NT2/D1 (cell line): ENCODE results near the gene MAN2A2.

Experiments
- DNase-seq: peaks from one replicate; pipeline ENCODE4 v3.0.0-alpha.2; 2011; ENCODE audit warnings: low read depth, low spot score
- H3K27me3 ChIP-seq: 2 replicates; pipeline ENCODE4 v1.6.0; 2011; ENCODE audit warnings: mild to moderate bottlenecking; ENCODE audit not compliant: insufficient read length, insufficient read depth
- H3K36me3 ChIP-seq: 2 replicates; pipeline ENCODE4 v1.6.1; 2011; ENCODE audit warnings: mild to moderate bottlenecking, low read length, mixed read lengths; ENCODE audit not compliant: insufficient read depth, insufficient read length
- H3K4me1 ChIP-seq: 2 replicates; pipeline ENCODE4 v1.5.1; 2011; ENCODE audit not compliant: insufficient read depth, insufficient read length
- H3K4me3 ChIP-seq: 2 replicates; pipeline ENCODE4 v1.5.1; 2011; ENCODE audit warnings: low read depth; ENCODE audit not compliant: insufficient read length
- H3K9ac ChIP-seq: 2 replicates; pipeline ENCODE4 v1.6.0; 2011; ENCODE audit warnings: low read depth; ENCODE audit not compliant: insufficient read length
- H3K9me3 ChIP-seq: 2 replicates; pipeline ENCODE4 v1.5.1; 2011; ENCODE audit warnings: mild to moderate bottlenecking, low read length; ENCODE audit not compliant: insufficient read depth
- SUZ12 ChIP-seq: IDR thresholded peaks from 2 replicates; pipeline ENCODE4 v1.6.1; 2011; ENCODE audit not compliant: insufficient read length, insufficient read depth; ENCODE audit errors: extremely low read depth
- YY1 ChIP-seq: IDR thresholded peaks from 2 replicates; pipeline ENCODE4 v1.6.1; 2011; ENCODE audit not compliant: insufficient read length, insufficient read depth
- ZNF274 ChIP-seq: IDR thresholded peaks from 2 replicates; pipeline ENCODE4 v1.6.1; 2011; ENCODE audit warnings: mild to moderate bottlenecking, low read depth, low read length

The MAN2A2 gene

GRCh38 chr15:90909976-90910375, 6.9 kb downstream of the MAN2A2 start:
- TF ChIP-seq ZNF274 (no peak), SUZ12 (no peak)
- Histone ChIP-seq H3K4me3 (no peak overlapping the region), H3K9me3 (no peaks in the 10 kb centered on the region), H3K4me1 (no peaks in the 10 kb centered on the region), H3K36me3 (peaks cover 61% of the 10 kb centered on the region), H3K9ac (no peak overlapping the region), H3K27me3 (no peaks in the 10 kb centered on the region)
- no peak for DNase-seq

GRCh38 chr15:90910441-90911301, 7.6 kb downstream of the MAN2A2 start:
- Histone ChIP-seq H3K4me1 (peaks cover 3% of the 10 kb centered on the region), H3K36me3 (peaks cover 57% of the 10 kb centered on the region), H3K9ac (no peak overlapping the region)

GRCh38 chr15:90911302-90911623, 8.2 kb downstream of the MAN2A2 start:
- DNase-seq: no peak
- Histone ChIP-seq H3K36me3 (peaks cover 51% of the 10 kb centered on the region), H3K27me3 (no peaks in the 10 kb centered on the region), H3K9me3 (no peaks in the 10 kb centered on the region), H3K4me3 (no peak overlapping the region), H3K9ac (no peak overlapping the region), H3K4me1 (peaks cover 9% of the 10 kb centered on the region)
- no peak for TF ChIP-seq SUZ12
- TF ChIP-seq ZNF274: no peak
- TF ChIP-seq YY1: no peak

More at GRCh38 chr15:90910441-90911301, 7.6 kb downstream of the MAN2A2 start:
- DNase-seq: no peak
- H3K4me3 ChIP-seq: no peak overlapping the region
- H3K27me3 ChIP-seq: no peaks in the 10 kb centered on the region
- TF ChIP-seq YY1 (no peak), ZNF274 (no peak), SUZ12 (no peak)
- no peaks in the 10 kb centered on the region for H3K9me3 ChIP-seq

GRCh38 chr15:90911906-90912769, 9.0 kb downstream of the MAN2A2 start:
- no peak for DNase-seq
- Histone ChIP-seq H3K4me1 (peaks cover 10% of the 10 kb centered on the region), H3K4me3 (no peak overlapping the region), H3K9me3 (no peaks in the 10 kb centered on the region), H3K27me3 (no peaks in the 10 kb centered on the region), H3K36me3 (peaks cover 49% of the 10 kb centered on the region), H3K9ac (no peak overlapping the region)
- no peak for TF ChIP-seq ZNF274
- no peak for TF ChIP-seq SUZ12
- TF ChIP-seq YY1: no peak

GRCh38 chr15:90912770-90913075, 9.6 kb downstream of the MAN2A2 start:
- Histone ChIP-seq H3K36me3 (peaks cover 47% of the 10 kb centered on the region), H3K27me3 (no peaks in the 10 kb centered on the region), H3K9me3 (no peaks in the 10 kb centered on the region), H3K4me3 (no peak overlapping the region), H3K9ac (no peak overlapping the region), H3K4me1 (peaks cover 10% of the 10 kb centered on the region)
- DNase-seq: no peak
- TF ChIP-seq SUZ12: no peak
- TF ChIP-seq YY1: no peak
- no peak for TF ChIP-seq ZNF274

GRCh38 chr15:90913398-90913944, 10.4 kb downstream of the MAN2A2 start:
- no peak for DNase-seq
- Histone ChIP-seq H3K36me3 (peaks cover 53% of the 10 kb centered on the region), H3K4me1 (peaks cover 10% of the 10 kb centered on the region), H3K4me3 (no peak overlapping the region), H3K27me3 (no peaks in the 10 kb centered on the region), H3K9ac (no peak overlapping the region), H3K9me3 (no peaks in the 10 kb centered on the region)
- TF ChIP-seq ZNF274 (no peak), SUZ12 (no peak), YY1 (no peak)

DNA sequence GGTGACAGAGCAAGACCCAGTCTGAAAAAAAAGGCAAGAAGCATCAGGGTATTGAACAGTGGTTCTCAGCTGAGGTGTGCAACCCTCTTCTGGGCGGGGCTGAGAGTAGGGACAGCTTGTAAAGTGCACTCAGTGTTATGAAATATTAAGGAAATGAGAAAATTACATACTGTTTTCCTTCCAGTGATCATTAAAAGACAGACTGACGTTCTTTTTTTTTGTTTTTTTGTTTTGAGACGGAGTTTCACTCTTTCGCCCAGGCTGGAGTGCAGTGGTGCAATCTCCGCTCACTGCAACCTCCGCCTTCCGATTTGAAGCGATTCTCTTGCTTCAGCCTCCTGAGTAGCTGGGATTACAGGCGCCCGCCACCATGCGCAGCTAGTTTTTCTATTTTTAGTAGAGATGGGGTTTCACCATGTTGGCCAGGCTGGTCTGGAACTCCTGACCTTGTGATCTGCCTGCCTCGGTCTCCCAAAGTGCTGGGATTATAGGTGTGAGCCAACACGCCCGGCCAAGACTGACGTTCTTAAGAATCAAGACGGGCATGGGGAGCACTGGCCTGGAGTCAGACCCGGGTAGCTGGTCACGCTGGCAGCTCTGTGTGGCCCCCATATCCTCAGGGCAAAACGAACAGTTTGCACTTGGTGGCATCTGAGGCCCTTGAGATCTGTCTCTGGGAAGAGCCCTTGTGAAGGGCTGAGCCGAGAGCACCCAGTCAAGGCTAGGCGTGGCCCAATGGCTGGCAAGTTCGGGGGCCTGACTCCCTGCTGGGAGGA, 11.4 kb downstream of the MAN2A2 start:
- no peak for DNase-seq
- peaks cover 10% of the 10 kb centered on the region for H3K4me1 ChIP-seq
- TF ChIP-seq SUZ12: no peak
- TF ChIP-seq ZNF274: no peak
- TF ChIP-seq YY1: no peak

More for the DNA sequence above, 11.4 kb downstream of the MAN2A2 start:
- no peak overlapping the region for H3K4me3 ChIP-seq
- no peak overlapping the region for H3K9ac ChIP-seq
- peaks cover 60% of the 10 kb centered on the region for H3K36me3 ChIP-seq
- no peaks in the 10 kb centered on the region for H3K27me3 ChIP-seq
- H3K9me3 ChIP-seq: no peaks in the 10 kb centered on the region
